NOMO-1 (cell line): Measurements from ENCODE around the gene DEDD2.

ENCODE experiments used
- DNase-seq, 2 experiments: peaks; one replicate each; lab custom pipeline; 2025; ENCODE audit not compliant: unreplicated experiment in 2 of 2; lab: John Stamatoyannopoulos, UW

Gene DEDD2

DNA sequence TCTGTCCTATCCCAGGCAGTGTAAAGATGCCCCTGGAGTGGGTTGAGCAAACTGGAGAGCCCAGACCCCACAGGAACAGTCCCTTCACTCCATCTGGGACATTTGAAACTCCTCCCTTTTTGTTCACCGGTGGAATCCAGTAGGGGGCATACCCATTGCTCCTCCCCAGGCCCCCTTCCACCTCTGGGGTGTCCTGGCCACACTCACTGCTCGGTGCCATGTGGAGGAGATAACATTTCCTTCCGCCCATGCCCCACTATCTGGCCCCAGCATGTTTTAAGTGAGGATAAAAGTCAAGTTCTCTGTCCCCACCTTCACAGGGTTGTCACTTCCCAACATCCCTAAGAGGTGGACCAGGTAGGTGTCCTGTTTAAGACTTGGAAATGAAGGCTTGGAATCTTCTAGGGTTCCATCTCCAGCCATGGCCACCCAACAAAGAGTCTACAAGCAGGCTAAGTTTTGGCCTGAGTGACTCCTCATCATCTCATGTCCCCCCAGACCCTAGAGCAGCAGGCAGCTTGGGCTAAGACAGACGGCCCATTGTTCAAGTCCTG is 11.9 kb upstream of the DEDD2 start:
- no peak for DNase-seq

DNA sequence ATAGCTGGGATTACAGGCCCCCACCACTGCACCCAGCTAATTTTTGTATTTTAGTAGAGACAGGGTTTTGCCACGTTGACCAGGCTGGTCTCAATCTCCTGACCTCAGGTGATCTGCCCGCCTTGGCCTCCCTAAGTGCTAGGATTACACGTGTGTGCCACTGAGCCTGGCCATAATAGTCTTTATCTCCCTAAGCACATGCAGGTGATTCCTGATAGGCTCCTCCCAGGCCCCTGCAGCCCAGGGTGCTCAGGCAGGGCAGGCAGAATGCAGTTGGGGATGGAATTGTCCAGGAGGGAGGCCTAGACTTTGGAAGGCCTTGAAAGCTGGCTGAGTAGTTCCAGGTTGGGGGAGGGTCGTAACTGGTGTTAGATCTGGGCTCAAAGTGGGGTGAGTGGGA is 11.2 kb upstream of the DEDD2 start:
- DNase-seq, result no peak

GRCh38 chr19:42226886-42227285 is 9.4 kb upstream of the DEDD2 start:
- DNase-seq, result no peak

GRCh38 chr19:42225718-42226292 is 8.3 kb upstream of the DEDD2 start:
- no peak for DNase-seq

DNA sequence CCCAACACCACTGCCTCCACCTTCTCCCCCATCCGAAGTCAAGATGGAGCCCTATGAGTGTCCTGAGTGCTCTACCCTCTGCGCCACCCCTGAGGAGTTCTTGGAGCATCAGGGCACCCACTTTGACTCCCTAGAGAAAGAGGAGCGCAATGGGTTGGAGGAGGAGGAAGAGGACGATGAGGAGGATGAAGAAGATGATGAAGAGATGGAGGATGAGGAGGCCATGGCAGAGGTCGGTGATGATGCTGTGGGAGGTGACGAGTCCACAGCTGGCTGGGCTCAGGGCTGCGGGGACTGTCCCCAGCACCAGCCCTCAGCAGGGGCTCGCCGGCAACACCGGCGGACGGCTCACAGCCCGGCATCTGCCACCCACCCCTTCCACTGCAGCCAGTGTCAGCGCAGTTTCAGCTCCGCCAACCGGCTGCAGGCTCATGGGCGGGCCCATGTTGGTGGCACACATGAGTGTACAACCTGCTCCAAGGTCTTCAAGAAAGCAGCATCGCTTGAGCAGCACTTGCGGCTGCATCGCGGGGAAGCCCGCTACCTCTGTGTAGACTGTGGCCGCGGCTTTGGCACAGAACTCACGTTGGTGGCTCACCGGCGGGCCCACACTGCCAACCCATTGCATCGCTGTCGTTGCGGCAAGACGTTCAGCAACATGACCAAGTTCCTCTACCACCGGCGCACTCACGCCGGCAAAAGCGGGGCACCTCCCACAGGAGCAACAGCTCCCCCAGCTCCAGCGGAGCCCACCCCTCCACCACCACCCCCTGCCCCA is 7.7 kb upstream of the DEDD2 start:
- no peak for DNase-seq

GRCh38 chr19:42220751-42221097 is 3.2 kb upstream of the DEDD2 start:
- no peak for DNase-seq

DNA sequence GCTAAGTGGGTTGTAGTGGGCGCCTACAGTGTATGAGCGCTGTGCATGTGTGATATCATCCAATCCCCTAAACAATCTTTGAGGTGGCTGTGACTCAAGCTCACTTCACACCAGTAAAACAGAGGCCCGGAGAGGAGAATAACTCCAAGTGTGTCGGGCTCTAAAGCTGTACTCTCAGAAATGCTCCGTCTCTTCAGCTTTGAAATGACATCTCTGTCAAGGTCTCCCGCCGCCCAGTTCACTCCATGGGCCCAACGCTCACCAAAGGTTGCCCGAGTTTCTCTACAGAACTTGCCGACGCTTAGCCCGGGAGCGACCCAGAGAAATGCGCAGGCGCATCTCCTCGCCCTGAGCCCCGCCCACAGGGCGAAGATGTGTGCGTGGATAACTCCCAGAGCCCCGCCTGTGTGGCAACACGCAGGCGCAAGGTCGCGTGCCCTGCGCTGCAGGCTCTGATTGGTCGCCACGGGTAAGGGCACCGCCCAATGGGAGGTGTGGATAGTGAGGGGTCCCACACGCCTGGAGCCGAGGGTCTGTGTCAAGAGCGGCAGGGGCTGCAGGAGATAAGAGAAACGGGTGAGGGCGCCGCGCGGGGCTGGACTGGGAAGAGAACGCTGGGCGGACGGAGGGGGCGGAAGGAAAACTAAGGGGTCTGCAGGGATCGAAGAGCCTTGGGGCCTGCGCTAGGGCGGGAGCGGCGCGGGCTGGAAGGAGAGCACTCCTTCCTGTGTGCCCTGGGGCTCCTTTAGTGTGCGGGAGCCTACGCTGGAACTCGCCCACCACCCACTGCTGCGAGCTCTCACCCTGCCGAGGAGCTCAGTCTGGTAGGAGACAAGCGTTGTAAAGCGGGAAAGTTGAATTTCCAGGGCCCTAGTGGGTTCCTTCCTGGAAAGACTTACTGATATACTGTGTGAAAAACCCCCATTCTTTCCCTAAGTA is 2.6 kb upstream of the DEDD2 start, which contains the start of gene ZNF526:
ZNF526 (plus strand) TSS at position 501 of the 939 bp plus-strand sequence. CDS start 4,092 bp downstream, outside the sequence.
- DNase-seq, result peak; percentile 96 to 98

- no peak for DNase-seq
Observed at GRCh38 chr19:42216653-42217519, 591 bp downstream of the DEDD2 start.

DNA sequence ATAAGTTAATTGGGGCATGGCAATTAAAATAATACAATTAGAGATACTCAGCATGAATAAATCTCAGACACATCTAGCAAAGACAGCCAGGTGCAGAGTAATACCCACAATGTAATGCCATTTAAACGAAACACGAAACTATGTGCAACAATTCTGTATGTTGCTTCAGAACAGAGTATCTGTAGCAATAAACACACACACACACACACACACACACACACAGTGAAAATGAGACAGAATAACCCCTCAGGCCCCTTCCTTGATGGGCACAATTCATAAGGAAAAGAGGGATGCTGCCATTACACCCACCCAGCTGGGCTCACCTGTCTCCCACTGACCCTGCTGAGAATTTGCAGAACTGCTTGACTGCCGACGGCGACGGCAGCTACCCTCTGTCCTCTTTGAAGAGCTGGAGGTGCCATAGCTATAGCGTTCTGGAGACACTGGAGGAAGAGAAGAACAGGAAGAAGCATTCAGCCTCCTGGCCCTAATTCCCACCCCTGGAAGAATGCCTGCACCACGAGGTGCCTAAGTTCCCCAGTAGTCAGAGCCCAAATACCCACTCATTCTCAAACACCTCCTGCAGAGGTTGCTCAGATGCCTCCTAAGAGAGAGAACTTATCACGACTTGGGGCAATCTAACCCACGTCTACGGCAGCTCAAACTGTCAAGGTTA is 2.5 kb downstream of the DEDD2 start:
- no peak for DNase-seq

DNA sequence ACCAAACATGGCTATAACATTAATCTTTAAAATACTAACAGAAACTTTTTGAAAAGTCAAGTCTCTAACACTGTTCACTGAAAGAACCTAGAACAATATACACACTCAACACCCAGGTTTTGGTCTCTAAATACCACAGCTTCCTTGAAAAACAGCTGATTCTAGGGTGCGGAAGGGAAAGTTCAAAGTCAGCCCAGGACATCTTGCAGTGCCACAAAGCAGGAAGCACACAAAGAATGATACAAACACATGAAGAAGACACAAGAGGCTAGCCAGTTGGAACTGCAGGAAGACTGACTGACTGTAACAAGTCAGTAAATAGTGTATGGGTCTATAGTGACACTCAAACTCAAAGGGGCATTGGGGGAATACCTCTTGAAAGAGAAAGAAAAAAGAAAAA is 4.6 kb downstream of the DEDD2 start:
- no peak for DNase-seq

DNA sequence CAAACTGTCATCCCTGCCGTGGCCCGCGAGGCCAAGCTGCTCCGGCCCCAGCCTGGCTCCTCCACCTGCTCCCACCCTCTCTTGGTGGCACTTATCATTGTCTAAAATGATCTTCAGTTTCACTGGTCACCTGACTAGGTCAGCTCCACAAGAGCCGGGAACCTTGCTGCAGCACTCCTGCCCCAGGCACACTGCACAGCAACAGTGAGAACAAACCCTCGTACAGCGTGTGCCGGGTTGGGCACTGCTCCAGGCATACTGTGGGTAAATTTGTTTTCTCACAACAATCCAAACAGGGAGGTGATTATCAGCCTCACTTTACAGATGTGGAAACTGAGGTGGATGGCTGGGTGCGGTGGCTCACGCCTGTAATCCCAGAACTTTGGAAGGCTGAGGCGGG is 8.9 kb downstream of the DEDD2 start:
- no peak for DNase-seq

DNA sequence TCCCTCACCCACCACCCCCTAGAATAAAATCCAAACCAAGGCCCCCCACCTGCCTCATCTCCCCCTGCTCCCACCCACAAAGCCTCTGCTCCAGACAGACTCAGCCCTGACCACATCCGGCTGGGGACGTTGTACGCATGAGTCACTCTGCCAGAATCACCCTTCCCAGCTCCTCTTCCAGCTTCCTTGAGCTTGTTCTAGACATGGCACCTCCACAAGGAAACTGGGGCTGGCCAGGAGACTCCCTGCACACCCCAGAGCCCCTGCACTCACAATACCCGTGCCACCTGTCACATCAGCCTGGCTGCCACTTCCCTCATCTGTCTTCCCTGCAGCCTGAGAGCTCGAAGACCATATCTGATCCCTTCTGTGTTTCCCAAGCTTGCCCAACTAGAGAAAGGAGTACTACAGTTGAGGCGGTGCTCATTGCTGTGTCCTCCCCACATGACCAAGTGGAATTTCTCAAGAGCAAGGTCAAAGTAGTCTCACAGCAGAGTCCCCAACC is 9.7 kb downstream of the DEDD2 start:
- peak in 1 of 2 experiments; percentile 12 for DNase-seq

DNA sequence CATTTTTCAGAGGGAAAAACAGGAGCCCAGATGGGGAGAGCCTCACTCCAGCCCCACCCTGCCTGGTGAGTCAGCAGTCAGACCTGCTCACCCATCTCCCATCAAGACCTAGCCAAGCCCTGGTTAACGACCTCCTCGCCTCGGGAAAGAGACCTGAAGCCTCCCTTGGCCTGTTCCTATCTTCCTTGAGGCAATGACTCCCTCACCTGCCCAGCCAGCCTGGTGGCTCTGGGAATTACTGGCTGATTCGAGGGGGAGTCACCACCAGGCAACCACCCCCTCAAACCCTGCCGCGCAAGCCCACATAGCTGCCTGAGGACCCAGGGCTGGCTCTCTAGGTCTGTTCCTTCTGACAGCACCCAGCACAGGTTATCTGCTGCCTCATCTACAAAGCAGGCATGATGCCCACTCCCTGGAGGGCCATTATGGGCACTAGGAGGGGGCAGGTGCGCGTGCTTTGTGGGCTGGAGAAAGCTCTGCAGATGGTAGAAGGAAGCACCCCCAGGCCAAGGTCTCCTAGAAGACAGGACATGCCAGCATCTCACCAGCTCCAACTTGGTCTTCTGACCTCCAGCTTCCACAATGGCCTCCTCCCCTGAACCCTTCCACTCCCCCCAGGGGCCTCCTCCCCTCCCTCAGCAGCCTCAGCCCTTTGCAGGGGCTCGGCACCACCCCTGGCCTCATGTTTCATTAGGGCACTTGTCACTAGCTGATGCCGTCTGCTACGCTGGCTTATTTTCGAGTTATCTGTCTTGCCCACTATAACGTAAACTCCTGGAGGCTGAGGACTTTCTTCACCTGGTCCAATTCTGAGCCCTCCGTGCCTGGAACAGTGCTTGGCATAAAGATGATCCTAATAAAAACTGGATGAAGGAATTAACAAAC is 10.4 kb downstream of the DEDD2 start:
- no peak for DNase-seq

DNA sequence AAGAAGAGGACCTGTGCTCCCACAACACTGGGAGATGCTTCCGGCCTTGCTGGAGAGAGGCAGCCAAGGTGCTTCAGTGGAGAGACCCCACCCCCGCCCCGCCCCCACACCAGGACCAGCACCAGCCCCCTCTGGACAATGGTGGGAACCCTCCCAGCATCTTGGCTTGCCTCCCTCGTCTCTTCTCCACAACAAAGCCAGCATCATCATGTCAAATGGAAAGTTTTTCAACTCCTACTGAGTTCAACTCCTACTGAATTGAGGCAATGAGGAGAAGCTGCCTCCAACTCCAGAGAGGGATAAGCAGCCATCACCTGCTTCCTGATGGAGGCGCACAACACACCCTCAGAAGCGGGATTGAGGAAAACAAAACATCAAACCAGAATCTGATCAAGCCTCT is 12.8 kb downstream of the DEDD2 start:
- DNase-seq, result no peak

DNA sequence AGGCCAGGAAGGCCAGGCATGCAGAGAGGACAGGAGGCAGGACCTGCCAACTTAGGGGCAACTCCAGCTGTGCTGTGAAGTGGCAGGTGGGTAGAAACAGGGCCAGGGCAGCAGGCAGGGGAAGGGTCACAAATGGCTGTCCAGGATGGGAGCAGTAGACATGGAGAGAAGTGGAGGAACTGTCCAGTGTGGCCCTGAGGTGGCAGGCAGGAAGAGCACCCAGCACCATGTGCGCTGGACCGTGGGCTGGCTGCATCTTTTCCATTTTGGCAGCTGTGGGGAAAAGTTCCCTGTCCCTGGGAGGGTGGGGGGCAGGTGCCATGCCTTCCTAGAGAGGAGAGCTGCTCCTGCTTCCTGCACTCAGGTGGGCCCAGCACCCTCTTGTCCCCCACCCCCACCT is 13.8 kb downstream of the DEDD2 start:
- no peak for DNase-seq

GRCh38 chr19:42202290-42202880 is 15.1 kb downstream of the DEDD2 start:
- DNase-seq, result no peak

DNA sequence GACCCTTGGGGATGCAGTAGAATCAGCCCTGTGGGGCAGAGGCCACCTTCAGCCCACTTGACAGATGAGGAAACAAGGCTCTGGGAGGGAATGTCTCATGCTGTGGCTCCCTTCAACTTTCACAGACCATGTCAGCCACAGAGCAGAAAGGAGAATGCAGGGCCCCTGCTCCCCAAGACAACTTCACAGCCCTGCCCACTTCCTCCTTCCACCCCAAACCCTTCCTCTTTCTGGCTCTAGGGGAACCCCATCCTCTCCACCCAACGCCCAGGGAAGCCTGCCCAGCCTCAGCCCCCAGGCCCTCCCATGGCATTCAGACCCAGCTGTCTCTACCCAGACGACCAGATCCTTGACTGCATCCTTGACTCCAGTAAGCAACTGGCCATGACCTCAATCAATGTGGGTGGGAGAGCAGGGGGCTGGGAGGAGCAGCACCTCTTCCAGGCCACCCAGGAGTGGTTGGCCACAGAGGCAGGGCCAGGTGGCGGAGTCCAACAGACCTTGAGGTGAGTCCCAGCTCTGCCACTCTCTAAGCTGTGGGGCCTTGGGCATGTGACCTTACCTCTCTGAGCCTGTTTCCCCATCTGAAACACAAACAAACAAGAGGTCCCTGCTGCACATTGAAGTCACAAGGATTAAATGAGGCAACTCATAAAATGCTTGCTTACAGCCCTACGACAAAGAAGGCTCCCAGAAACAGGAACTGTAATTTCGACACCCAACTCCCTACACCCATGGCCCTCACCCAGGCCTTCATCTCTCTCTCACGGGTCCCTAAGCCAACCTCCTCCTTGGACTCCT is 15.8 kb downstream of the DEDD2 start:
- peak; percentile 90 to 95 for DNase-seq
